Activated CD4-positive, alpha-beta T cell treated with anti-CD3 and anti-CD28 coated beads, Interleukin-2, amount 50 U/mL, for 48 hours (primary cell): ENCODE measurements around the gene IL5.
"Not testable (repeated sequence)": the region's sequence is repeated elsewhere in the genome, so short reads cannot be mapped to it uniquely, and the experiment has no call there.

Experiments
- DNase-seq, 2 experiments: peaks; one replicate each; pipeline ENCODE4 v3.0.0-alpha.2; 2020

IL5 gene

GRCh38 chr5:132528866-132529634 lies 14.3 kb downstream of the IL5 start:
- DNase-seq = peak in 1 of 2 experiments; percentile 11

GRCh38 chr5:132528021-132528420 lies 15.3 kb downstream of the IL5 start:
- no peak for DNase-seq

GRCh38 chr5:132526974-132527564 lies 16.3 kb downstream of the IL5 start:
- DNase-seq = no peak

DNA sequence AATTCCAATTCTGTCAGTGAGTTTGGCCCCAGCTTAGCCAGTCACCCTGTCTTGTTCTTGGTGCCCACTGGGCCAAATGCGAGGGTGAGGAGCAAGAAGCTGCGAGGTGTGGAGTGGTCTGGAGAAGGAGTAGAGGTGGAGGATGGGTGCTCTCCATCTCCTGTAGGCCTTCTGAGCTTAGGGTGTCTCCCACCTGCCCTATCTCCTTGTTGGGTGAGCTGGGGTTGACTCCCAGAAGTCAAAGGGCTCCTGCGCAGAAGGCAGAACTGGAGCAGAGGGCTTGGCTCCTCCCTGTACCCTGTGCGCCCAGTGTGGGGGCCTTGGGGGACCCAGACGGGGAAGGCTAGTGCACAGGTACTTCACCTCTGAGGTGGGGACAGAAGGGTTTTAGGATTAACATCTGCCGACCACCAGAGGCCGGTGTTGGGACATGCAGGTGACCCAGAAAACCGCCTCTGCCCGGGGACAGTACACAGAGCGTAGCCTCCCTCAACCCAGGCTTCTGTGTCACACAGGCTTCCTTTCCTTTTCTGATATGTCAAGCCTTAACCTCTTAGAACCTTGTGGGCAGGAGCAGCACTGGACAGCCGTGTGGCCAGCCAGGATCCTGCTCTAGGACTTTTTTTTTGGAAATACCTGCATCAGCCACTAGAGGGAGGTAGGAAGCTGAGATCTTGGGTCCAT lies 16.9 kb downstream of the IL5 start:
- peak; percentile 26 to 49 for DNase-seq

DNA sequence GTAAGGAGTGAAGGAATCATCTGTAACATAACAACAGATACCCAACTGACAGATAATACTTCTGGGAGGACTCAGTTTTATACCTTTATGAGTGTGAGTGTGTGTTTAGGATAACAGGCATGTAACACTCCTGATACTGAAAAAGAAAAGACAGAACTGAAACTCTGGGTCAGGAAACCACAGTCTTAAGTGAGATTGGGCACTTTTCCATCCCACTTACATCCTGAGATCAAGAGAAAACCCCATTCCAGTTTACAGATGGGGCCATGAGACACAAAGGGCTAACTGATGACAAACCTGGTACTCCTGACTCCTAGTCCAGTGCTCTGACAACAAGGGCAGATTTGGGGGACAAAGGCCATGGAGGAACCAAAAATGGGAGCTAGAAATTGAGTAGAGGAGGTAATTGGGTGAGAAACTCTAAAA lies 18.0 kb downstream of the IL5 start:
- peak in 1 of 2 experiments; percentile 23 for DNase-seq

DNA sequence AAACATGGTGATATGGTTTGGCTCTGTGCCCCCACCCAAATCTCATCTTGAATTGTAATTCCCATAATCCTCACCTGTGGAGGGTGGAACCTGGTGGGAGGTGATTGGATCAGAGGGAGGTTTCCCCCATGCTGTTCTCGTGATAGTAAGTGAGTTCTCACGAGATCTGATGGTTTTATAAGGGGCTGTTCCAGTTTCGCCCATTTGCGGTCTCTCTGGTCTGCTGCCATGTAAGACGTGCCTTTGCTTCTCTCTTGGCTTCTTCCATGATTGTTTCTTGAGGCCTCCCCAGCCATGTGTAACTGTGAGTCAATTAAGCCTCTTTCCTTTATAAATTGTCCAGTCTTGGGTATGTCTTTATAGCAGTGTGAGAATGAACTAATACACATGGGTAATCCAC lies 18.4 kb downstream of the IL5 start:
- DNase-seq = not testable (repeated sequence)

GRCh38 chr5:132522067-132522466 lies 21.3 kb downstream of the IL5 start:
- DNase-seq = not testable (repeated sequence)

GRCh38 chr5:132513618-132514336 lies 29.5 kb downstream of the IL5 start:
- DNase-seq = not testable (repeated sequence)

DNA sequence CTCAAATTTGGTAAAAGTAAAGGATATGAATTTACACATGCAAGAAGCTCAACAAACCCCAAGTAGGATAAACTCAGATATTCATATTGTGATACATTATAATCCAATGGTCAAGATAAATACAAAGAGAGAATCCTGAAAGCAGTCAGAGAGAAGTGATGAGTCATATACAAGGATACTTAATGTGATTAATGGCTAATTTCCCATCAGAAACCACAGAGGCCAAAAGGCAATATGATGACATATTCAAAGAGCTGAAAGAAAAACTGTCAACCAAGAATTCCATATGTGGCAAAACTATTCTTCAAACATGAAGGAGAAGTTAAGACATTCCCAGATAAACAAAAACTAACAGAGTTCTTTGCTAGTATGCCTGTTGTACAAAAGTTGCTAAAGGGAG lies 33.2 kb downstream of the IL5 start:
- no peak for DNase-seq

- DNase-seq = no peak
These were observed 37.1 kb downstream of the IL5 start for GRCh38 chr5:132506094-132506692.

GRCh38 chr5:132505641-132506040 lies 37.7 kb downstream of the IL5 start:
- no peak for DNase-seq

- no peak for DNase-seq
These were observed 38.6 kb downstream of the IL5 start for GRCh38 chr5:132504746-132505145.

GRCh38 chr5:132503244-132503643 lies 40.1 kb downstream of the IL5 start:
- no peak for DNase-seq

- DNase-seq = no peak
These were observed 41.1 kb downstream of the IL5 start for GRCh38 chr5:132501961-132502931.

GRCh38 chr5:132501629-132501956 lies 41.7 kb downstream of the IL5 start:
- no peak for DNase-seq

DNA sequence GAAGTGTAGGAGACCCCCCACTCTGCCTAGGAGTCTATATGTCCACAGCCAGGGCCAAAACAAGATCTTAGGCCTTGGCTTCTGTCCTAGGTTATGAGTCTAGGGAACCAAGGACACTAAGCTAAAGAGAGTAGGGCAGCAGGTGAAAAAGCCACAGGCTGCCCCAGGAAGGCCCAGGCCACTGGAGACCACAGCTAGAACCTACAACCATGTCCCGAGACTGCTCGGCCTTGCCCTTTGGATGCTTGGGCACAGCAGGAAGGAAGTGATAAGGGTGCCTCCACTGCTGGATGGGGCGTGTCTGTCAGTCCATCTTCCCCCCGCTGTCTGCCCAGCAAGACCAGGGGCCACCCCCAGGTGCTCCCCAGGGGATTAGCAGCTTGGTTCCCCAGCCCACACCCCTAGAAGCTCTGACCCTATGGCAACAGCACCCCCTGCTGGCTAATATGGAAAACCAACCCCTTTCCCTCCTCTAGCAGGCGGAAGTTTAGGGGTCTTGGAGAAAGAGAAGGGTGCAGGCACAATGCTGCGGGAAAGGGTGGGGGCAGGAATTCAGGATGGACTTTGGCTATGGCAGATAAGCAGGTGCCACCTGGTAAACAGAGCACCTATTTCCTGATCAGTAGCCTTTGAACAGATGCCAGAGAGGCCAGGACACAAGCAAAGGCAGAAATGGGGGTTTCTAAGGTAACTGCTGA lies 42.2 kb downstream of the IL5 start:
- DNase-seq = peak; percentile 73 to 78

DNA sequence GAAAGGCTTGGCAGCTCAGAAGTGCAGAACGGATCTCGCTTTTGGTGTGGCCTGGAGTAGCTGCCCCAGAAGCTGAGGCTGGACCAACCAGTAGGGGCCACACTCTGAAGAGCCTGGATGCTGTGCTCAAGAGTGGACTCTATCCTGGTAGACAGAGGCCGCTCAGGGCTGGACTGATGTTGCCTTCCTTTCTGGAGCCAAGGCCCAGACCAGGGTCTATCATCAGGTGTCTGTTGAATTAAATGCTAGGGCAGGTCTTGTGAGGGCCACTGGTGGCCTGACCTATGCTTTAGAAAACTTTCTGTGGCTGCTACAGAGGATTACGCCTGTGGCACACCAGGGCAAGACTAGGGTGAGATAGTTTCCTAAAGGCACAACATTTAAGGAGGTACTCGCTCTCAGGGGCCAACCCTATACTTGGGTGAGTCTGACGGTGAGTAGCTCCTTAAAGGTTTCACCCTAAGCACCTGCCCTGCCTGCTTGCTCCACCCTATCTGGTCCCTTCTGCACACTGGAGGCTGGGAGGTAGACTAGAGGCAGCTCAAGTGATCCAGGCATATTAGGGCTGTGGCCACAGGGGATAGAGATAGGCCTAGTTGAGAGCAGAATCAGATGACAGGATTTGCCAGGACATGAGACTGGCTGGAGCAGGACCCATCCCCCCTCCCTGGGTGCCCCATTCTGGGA lies 42.9 kb downstream of the IL5 start:
- DNase-seq = peak in 1 of 2 experiments; percentile 13

DNA sequence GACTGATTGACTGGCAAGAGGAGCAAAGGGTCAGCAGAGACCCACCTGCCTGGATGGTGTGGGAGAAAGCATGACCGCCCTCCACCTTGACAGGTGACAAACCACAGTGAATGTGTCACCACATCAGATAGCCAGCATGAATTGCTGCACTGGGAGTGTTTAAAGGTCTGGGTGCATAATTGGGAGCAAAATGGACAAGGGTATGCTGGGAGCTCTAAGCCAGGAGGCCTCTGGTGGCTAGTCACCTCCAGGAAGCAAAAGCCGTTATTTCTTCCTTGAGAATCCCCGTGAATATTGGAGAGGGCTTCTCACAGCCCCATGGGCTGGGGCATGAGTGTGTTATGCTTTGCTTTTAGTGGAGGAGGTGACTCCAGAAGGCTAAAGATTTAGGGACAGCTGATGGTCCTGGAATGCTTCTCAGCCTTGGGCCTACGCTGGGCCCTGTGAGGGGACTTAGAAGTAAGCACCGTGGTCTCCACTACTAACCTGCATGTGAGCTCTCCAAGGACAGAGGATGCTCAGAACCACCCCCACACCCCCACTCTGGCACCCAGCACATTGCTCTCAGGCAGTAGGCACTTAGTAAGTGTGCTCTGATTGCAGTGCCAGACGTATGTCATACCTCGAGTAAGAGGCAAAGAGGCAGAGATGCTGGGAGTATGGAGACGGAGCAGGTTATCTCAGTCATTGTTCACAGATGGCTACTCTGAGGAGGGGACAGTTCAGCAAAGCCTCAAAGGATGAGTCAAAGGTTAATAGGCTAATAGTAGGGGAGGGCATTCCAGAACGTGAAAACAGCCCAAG lies 43.7 kb downstream of the IL5 start:
- DNase-seq = peak in 1 of 2 experiments; percentile 8

DNA sequence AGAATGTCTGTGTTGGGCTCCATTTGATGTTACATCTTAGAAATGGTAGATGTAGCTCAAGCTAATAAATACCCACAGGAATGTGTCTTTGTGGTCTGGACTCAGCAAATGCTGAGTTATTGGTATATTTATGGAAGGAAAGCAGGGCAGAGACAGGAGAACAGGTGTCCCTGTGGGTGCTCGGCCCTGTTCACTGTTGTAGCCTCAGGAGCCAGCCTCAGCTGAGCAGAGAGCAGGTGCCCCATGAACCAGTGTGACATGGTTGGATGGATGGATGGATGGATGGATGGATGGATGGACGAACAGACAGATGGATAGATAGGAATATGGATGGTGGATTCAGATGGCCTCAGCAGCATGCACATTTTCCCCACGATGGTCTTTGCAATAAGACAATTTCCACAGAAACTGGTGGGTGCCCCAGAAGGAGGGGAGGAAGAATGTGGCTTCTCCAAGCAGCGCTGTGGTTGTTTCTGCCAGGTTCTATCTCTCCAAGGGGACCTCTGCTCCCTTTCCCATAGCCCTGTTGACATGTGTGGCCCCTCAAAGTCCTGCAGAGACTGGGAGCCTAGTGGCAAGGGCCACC lies 44.5 kb downstream of the IL5 start:
- DNase-seq = no peak
